Fibroblast of lung (primary cell): ENCODE results near the gene COLEC12. TPM values are rescaled to one million over a fixed set of nuclear protein-coding genes. Genes with fewer than 3 reads are reported as not detected.
A peak's percentile ranks its signal among the peaks of the same experiment; 100 is the strongest.

ENCODE experiments used
- DNase-seq, 2 donors: peaks; one replicate each; pipeline versions ENCODE4 v3.0.0 to v3.0.0-alpha.2; 2010; ENCODE audit warnings: low read depth in 2 of 2
- H2AFZ ChIP-seq: 2 replicates; pipeline ENCODE4 v1.5.1; 2012; ENCODE audit warnings: low read length, control low read depth, inconsistent platforms
- H3K27ac ChIP-seq: 2 replicates; pipeline ENCODE4 v1.5.1; 2011; ENCODE audit warnings: low read length, control low read depth; ENCODE audit not compliant: insufficient read depth
- H3K27me3 ChIP-seq: 2 replicates; pipeline ENCODE4 v1.5.1; 2011; ENCODE audit warnings: mild to moderate bottlenecking, low read length; ENCODE audit not compliant: control insufficient read depth, insufficient read depth
- H3K36me3 ChIP-seq: 2 replicates; pipeline ENCODE4 v1.5.1; 2011; ENCODE audit warnings: low read length; ENCODE audit not compliant: control insufficient read depth, insufficient read depth
- H3K4me1 ChIP-seq: 2 replicates; pipeline ENCODE4 v1.5.1; 2011; ENCODE audit warnings: low read length; ENCODE audit not compliant: control insufficient read depth, insufficient read depth; ENCODE audit errors: extremely low read depth
- H3K4me2 ChIP-seq: 2 replicates; pipeline ENCODE4 v1.5.1; 2011; ENCODE audit warnings: low read length, control low read depth; ENCODE audit not compliant: insufficient read depth; ENCODE audit errors: extremely low read depth
- H3K4me3 ChIP-seq, 4 experiments: fragments of 200-600 bp in 1 of 4; sonication (generic) in 1 of 4; replicated peaks in 1 of 4; 2 replicates each; pipeline ENCODE4 v1.5.1; 2011 to 2016; ENCODE audit warnings: low read length in 4 of 4, low read depth in 3 of 4, mild to moderate bottlenecking in 3 of 4, control low read depth in 2 of 4, inconsistent platforms in 1 of 4, mixed read lengths in 1 of 4; ENCODE audit not compliant: insufficient read depth in 1 of 4; ENCODE audit errors: control extremely low read depth in 1 of 4
- H3K79me2 ChIP-seq: 2 replicates; pipeline ENCODE4 v1.5.1; 2012; ENCODE audit warnings: mild to moderate bottlenecking, low read length, inconsistent platforms; ENCODE audit not compliant: control insufficient read depth, insufficient read depth
- H3K9ac ChIP-seq: 2 replicates; pipeline ENCODE4 v1.5.1; 2011; ENCODE audit warnings: mild to moderate bottlenecking, low read length, control low read depth; ENCODE audit not compliant: insufficient read depth
- H3K9me3 ChIP-seq: 2 replicates; pipeline ENCODE4 v1.5.1; 2012; ENCODE audit warnings: low read depth, low read length; ENCODE audit not compliant: control insufficient read depth, insufficient read depth
- H4K20me1 ChIP-seq: 2 replicates; pipeline ENCODE4 v1.5.1; 2011; ENCODE audit warnings: low read length; ENCODE audit not compliant: control insufficient read depth, insufficient read depth; ENCODE audit errors: extremely low read depth
- CTCF ChIP-seq, 2 donors: IDR thresholded peaks in 1 of 2; conservative IDR thresholded peaks in 1 of 2; 1 replicate in 1 of 2; 2 replicates in 1 of 2; pipeline ENCODE4 v1.5.1; 2011 to 2012; ENCODE audit warnings: low read length in 2 of 2, control low read depth in 1 of 2, inconsistent platforms in 1 of 2, low read depth in 1 of 2, mild to moderate bottlenecking in 1 of 2
- EZH2 ChIP-seq: IDR thresholded peaks from 2 replicates; pipeline ENCODE4 v1.5.1; 2012; ENCODE audit warnings: low read length, control low read depth, mild to moderate bottlenecking; ENCODE audit errors: missing control alignments
- polyA plus RNA-seq, 2 donors: library from polyadenylated mRNA; depleted of rRNA in 1 of 2; stranded (reverse) in 1 of 2; unstranded in 1 of 2; fragments of >200 nt; gene quantifications; 2 replicates each; pipeline ENCODE4 v1.2.1, GENCODE V29; 2011 to 2012; ENCODE audit warnings: missing spikeins in 1 of 2
- total RNA-seq: library from RNA; depleted of rRNA; stranded (reverse); fragments of >200 nt; gene quantifications from 2 replicates; pipeline ENCODE4 v1.2.1, GENCODE V29; 2014

The COLEC12 gene
- total and polyA plus RNA-seq, 2 donors (not counting 1 experiment from before 2014, with no cell fraction given): 20.0 to 24.8 TPM

GRCh38 chr18:306608-307255 lies 193.8 kb downstream of the COLEC12 start:
- TF ChIP-seq EZH2 (no peak), CTCF (conservative IDR thresholded peaks at IDR 0.05 in 1 of 2, IDR thresholded peaks at IDR 0.05 in 1 of 2; ENCODE audit: low read depth in 1 of 2, low read length in 2 of 2) (no peak)
- H4K20me1 ChIP-seq: no peaks in the 10 kb centered on the region
- no peak overlapping the region for H3K27ac ChIP-seq
- no peak overlapping the region for H3K9ac ChIP-seq
- H3K9me3 ChIP-seq: no peaks in the 10 kb centered on the region
- H3K27me3 ChIP-seq: peaks cover 24% of the 10 kb centered on the region
- no peaks in the 10 kb centered on the region for H3K4me1 ChIP-seq
- H3K4me2 ChIP-seq: no peak overlapping the region
- H3K79me2 ChIP-seq: no peaks in the 10 kb centered on the region
- no peak for DNase-seq
- H2AFZ ChIP-seq: no peak overlapping the region
- no peak overlapping the region for H3K4me3 ChIP-seq
- H3K36me3 ChIP-seq: no peaks in the 10 kb centered on the region

- no peak overlapping the region for H3K4me3 ChIP-seq
- TF ChIP-seq EZH2: no peak
- TF ChIP-seq CTCF (conservative IDR thresholded peaks at IDR 0.05 in 1 of 2, IDR thresholded peaks at IDR 0.05 in 1 of 2; ENCODE audit: low read depth in 1 of 2, low read length in 2 of 2): no peak
- H3K9ac ChIP-seq: no peak overlapping the region
- no peak overlapping the region for H3K27ac ChIP-seq
- H3K4me1 ChIP-seq: no peaks in the 10 kb centered on the region
- no peak overlapping the region for H2AFZ ChIP-seq
- H3K4me2 ChIP-seq: no peak overlapping the region
- no peaks in the 10 kb centered on the region for H4K20me1 ChIP-seq
- H3K79me2 ChIP-seq: no peaks in the 10 kb centered on the region
- no peaks in the 10 kb centered on the region for H3K36me3 ChIP-seq
- peaks cover 17% of the 10 kb centered on the region for H3K27me3 ChIP-seq
- DNase-seq: peak in 1 of 2 donors; percentile 19
- H3K9me3 ChIP-seq: no peaks in the 10 kb centered on the region
Measured at GRCh38 chr18:305003-305501, 195.4 kb downstream of the COLEC12 start.

GRCh38 chr18:303607-304006 lies 196.9 kb downstream of the COLEC12 start:
- no peaks in the 10 kb centered on the region for H3K9me3 ChIP-seq
- DNase-seq: no peak
- H2AFZ ChIP-seq: no peak overlapping the region
- no peaks in the 10 kb centered on the region for H3K4me1 ChIP-seq
- H3K4me2 ChIP-seq: no peak overlapping the region
- H3K27me3 ChIP-seq: peaks cover 17% of the 10 kb centered on the region
- H3K27ac ChIP-seq: no peak overlapping the region
- TF ChIP-seq EZH2: no peak
- no peak for TF ChIP-seq CTCF (conservative IDR thresholded peaks at IDR 0.05 in 1 of 2, IDR thresholded peaks at IDR 0.05 in 1 of 2; ENCODE audit: low read depth in 1 of 2, low read length in 2 of 2)
- H4K20me1 ChIP-seq: no peaks in the 10 kb centered on the region
- H3K36me3 ChIP-seq: no peaks in the 10 kb centered on the region
- H3K4me3 ChIP-seq: no peak overlapping the region
- H3K9ac ChIP-seq: no peak overlapping the region
- H3K79me2 ChIP-seq: no peaks in the 10 kb centered on the region
